Measurements from ENCODE around the gene MYL2. TPM values are rescaled to one million over a fixed set of nuclear protein-coding genes. Genes with fewer than 3 reads are reported as not detected.

The MYL2 gene
- total and polyA plus RNA-seq, 9 of the 15 experiments (the other 6 are each of a cell fraction or from before 2014, with no cell fraction given): not detected

DNA sequence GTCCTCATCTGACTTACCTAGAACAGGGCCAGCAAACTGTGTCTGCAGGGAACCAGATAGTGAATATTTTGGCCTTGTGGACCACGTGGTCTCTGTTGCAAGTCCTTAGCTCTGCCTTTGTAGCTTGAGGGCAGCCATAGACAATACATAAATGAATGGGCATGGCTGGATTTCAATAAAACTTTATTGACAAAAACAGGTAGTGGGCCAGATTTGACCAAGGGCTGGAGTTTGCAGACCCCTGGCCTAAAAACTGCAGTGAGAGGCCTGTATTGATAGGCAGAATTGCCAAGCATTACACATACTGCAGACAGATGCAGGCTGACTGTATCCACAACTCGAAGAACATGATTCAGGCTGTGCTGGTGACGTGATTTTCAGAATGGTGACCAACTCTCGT lies 48.3 kb downstream of the MYL2 start (continued):
- no peak for TF ChIP-seq NFIX (CRISPR knock-in tag; IDR thresholded peaks at IDR 0.05; ENCODE audit: low read depth)
- TF ChIP-seq RAD51 (IDR thresholded peaks at IDR 0.05; ENCODE audit: borderline replicate concordance, low read depth): peak; percentile 28; the same call in 1 of the 2 replicates
- TF ChIP-seq, protein P1, sequence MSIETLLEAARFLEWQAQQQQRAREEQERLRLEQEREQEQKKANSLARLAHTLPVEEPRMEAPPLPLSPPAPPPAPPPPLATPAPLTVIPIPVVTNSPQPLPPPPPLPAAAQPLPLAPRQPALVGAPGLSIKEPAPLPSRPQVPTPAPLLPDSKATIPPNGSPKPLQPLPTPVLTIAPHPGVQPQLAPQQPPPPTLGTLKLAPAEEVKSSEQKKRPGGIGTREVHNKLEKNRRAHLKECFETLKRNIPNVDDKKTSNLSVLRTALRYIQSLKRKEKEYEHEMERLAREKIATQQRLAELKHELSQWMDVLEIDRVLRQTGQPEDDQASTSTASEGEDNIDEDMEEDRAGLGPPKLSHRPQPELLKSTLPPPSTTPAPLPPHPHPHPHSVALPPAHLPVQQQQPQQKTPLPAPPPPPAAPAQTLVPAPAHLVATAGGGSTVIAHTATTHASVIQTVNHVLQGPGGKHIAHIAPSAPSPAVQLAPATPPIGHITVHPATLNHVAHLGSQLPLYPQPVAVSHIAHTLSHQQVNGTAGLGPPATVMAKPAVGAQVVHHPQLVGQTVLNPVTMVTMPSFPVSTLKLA (conservative IDR thresholded peaks at IDR 0.05): no peak
- TF ChIP-seq PPARD (CRISPR knock-in tag; IDR thresholded peaks at IDR 0.05): no peak
- peak; percentile 23; the same call in 1 of the 2 replicates for TF ChIP-seq L3MBTL2 (IDR thresholded peaks at IDR 0.05)
- TF ChIP-seq, protein P2, sequence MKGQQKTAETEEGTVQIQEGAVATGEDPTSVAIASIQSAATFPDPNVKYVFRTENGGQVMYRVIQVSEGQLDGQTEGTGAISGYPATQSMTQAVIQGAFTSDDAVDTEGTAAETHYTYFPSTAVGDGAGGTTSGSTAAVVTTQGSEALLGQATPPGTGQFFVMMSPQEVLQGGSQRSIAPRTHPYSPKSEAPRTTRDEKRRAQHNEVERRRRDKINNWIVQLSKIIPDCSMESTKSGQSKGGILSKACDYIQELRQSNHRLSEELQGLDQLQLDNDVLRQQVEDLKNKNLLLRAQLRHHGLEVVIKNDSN (CRISPR knock-in tag; IDR thresholded peaks at IDR 0.05): peak; percentile 29; the same call in 1 of the 2 replicates
- no peak for TF ChIP-seq KLF1 (tag; IDR thresholded peaks at IDR 0.05)
- no peak for TF ChIP-seq POLR2G (IDR thresholded peaks at IDR 0.05; ENCODE audit: low read depth, low read length)

DNA sequence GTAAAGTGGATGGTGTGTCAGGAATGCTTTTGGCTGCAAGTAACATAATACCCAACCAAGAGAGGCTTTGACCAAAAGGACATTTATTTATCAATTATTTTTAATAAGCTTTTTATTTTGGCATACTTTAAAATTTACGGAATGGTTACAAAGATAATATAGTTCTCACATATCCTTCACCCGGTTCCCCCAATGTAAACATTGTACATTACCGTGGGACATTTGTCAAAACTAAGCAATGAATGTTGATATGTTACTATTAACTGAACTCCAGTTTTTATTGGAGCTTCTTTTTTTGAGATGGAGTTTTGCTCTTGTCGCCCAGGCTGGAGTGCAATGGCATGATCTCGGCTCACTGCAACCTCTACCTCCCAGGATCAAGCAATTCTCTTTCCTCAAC lies 50.6 kb downstream of the MYL2 start:
- Histone ChIP-seq H2AFZ (ENCODE audit: low read depth, low read length) (no peak overlapping the region), H3K27ac (ENCODE audit: extremely low read depth, low read depth, low read length) (no peak overlapping the region), H3K9me1 (ENCODE audit: control insufficient read depth, insufficient read depth, low read length) (no peaks in the 10 kb centered on the region), H3K36me3 (ENCODE audit: control insufficient read depth, insufficient read depth, low read length) (no peaks in the 10 kb centered on the region), H3K9ac (ENCODE audit: insufficient read depth in 1 of 2, low read depth in 2 of 2, low read length in 2 of 2) (no peak overlapping the region), H3K4me1 (replicated peaks in 1 of 2; ENCODE audit: control insufficient read depth in 2 of 2, insufficient read depth in 2 of 2, low read length in 2 of 2) (no peaks in the 10 kb centered on the region), H3K79me2 (ENCODE audit: control insufficient read depth, insufficient read depth, low read length) (no peaks in the 10 kb centered on the region), H3K27me3 (ENCODE audit: control insufficient read depth in 2 of 2, insufficient read depth in 2 of 2, low read length in 2 of 2) (peaks cover 12 to 24% of the 10 kb centered on the region in 2 experiments; a peak in 4 of 5 replicates), H3K4me2 (ENCODE audit: insufficient read depth, low read length) (no peak overlapping the region), H3K4me3 (no peak overlapping the region), H4K20me1 (replicated peaks; ENCODE audit: control insufficient read depth, insufficient read depth, low read length) (no peaks in the 10 kb centered on the region), H3K9me3 (replicated peaks; ENCODE audit: control insufficient read depth, insufficient read depth, low read depth, low read length) (no peaks in the 10 kb centered on the region)
- DNase-seq (ENCODE audit: extremely low read depth in 1 of 4, low spot score in 3 of 4): no peak
- TF ChIP-seq ZNF324 (CRISPR knock-in tag; IDR thresholded peaks at IDR 0.05) (no peak), GTF2E2 (tag; IDR thresholded peaks at IDR 0.05) (no peak), RAD51 (IDR thresholded peaks at IDR 0.05; ENCODE audit: borderline replicate concordance, low read depth) (no peak), CAMTA2 (CRISPR knock-in tag; conservative IDR thresholded peaks at IDR 0.05) (no peak)
- TF ChIP-seq, protein P3, sequence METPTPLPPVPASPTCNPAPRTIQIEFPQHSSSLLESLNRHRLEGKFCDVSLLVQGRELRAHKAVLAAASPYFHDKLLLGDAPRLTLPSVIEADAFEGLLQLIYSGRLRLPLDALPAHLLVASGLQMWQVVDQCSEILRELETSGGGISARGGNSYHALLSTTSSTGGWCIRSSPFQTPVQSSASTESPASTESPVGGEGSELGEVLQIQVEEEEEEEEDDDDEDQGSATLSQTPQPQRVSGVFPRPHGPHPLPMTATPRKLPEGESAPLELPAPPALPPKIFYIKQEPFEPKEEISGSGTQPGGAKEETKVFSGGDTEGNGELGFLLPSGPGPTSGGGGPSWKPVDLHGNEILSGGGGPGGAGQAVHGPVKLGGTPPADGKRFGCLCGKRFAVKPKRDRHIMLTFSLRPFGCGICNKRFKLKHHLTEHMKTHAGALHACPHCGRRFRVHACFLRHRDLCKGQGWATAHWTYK (CRISPR knock-in tag; IDR thresholded peaks at IDR 0.05): no peak
- TF ChIP-seq, protein P4, sequence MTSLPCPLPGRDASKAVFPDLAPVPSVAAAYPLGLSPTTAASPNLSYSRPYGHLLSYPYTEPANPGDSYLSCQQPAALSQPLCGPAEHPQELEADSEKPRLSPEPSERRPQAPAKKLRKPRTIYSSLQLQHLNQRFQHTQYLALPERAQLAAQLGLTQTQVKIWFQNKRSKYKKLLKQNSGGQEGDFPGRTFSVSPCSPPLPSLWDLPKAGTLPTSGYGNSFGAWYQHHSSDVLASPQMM (CRISPR knock-in tag; IDR thresholded peaks at IDR 0.05): no peak
- in situ Hi-C loops (cut with MboI): no loop called here
- no peak for FAIRE-seq
- CTCF ChIA-PET (ENCODE audit: low intra/inter-chr PET ratio): no interaction called here
- intact Hi-C loops (cut with micrococcal nuclease): no loop called here
- ATAC-seq: no peak
- POLR2A ChIA-PET: interaction anchor here (0.7 kb wide), 1 partner anchor 13 kb away, joined by 5 read pairs; no protein-coding TSS in a partner anchor
- no TSS peak for BruUV-seq (replicated peaks)
- 6% methylated on average over 5 of the region's 5 CpGs for WGBS (ENCODE audit: insufficient coverage, low coverage, missing lambda C conversion rate)
